Esophagus squamous epithelium (tissue), 5 donors: ENCODE measurements around the gene SPSB3. TPM values are rescaled to one million over a fixed set of nuclear protein-coding genes. Genes with fewer than 3 reads are reported as not detected.

Experiments
- DNase-seq: peaks from one replicate; lab custom pipeline; 2025; lab: John Stamatoyannopoulos, UW
- H3K27ac ChIP-seq, 4 donors: fragments of 200-600 bp; sonication (generic); one replicate each; pipeline ENCODE4 v1.5.1; 2016 to 2019; ENCODE audit warnings: mild to moderate bottlenecking in 1 of 4
- H3K27me3 ChIP-seq, 4 donors: fragments of 200-600 bp; sonication (generic); 1 replicate in 3 of 4; 2 replicates in 1 of 4; pipeline versions ENCODE4 v1.5.1 to v1.6.0; 2017 to 2021; ENCODE audit warnings: antibody characterized with exemption in 1 of 4
- H3K36me3 ChIP-seq, 3 donors: fragments of 200-600 bp; sonication (generic); one replicate each; pipeline ENCODE4 v1.5.1; 2016 to 2019
- H3K4me1 ChIP-seq, 3 donors: fragments of 200-600 bp; sonication (generic); one replicate each; pipeline ENCODE4 v1.5.1; 2017 to 2019
- H3K4me3 ChIP-seq, 4 donors: fragments of 200-600 bp; sonication (generic); 1 replicate in 3 of 4; 2 replicates in 1 of 4; pipeline ENCODE4 v1.5.1; 2016 to 2019; ENCODE audit warnings: mild to moderate bottlenecking in 2 of 4, moderate library complexity in 1 of 4
- H3K9me3 ChIP-seq, 3 donors: fragments of 200-600 bp; sonication (generic); one replicate each; pipeline ENCODE4 v1.5.1; 2016 to 2019
- CTCF ChIP-seq, 6 experiments: fragments of 450-650 bp in 4 of 6; fragments of 200-600 bp in 2 of 6; sonication (generic) in 2 of 6; IDR thresholded peaks; one replicate each; pipeline ENCODE4 v1.5.1; 2016 to 2019; ENCODE audit warnings: antibody characterized with exemption in 6 of 6, mild to moderate bottlenecking in 4 of 6, moderate library complexity in 4 of 6
- POLR2A ChIP-seq, 4 donors: fragments of 450-650 bp; IDR thresholded peaks; one replicate each; pipeline ENCODE4 v1.6.1; 2017; ENCODE audit warnings: antibody characterized with exemption in 4 of 4, mild to moderate bottlenecking in 4 of 4, moderate library complexity in 3 of 4
- WGBS, 2 donors: methylation state at CpG; one replicate each; pipeline ENCODE4 v1.1.5; 2018; 5-methylcytosine and 5-hydroxymethylcytosine counted together
- intact Hi-C: fragments of 100-400 bp; cut with DNase I; formaldehyde crosslinking; loops from one replicate; pipeline ENCODE4 v1.15.0; 2022
- total RNA-seq, 4 donors: library from RNA; depleted of rRNA; stranded (reverse); fragments of >200 nt; gene quantifications; one replicate each; pipeline ENCODE4 v1.1.0, GENCODE V29; 2016
- donor health status: DM: yes; HTN: yes; CAD: no.

SPSB3 gene
- total RNA-seq = 10 to 100 TPM; 27.8 to 84.5 (median 45.1) TPM

- H3K36me3 ChIP-seq = peaks cover 6 to 63% (median 11%) of the 10 kb centered on the region in 3 donors
- TF ChIP-seq POLR2A (IDR thresholded peaks at IDR 0.05) (peak in 2 of 4 donors; percentile 75 to 83), CTCF (IDR thresholded peaks at IDR 0.05) (no peak)
- peak within 1 kb of the TSS; percentile 80 to 97 (median 94) for H3K27ac ChIP-seq
- intact Hi-C loops = no loop called here
- peak; percentile 99 for DNase-seq
- H3K27me3 ChIP-seq = no peaks in the 10 kb centered on the region
- peak within 1 kb of the TSS; percentile 86 to 96 (median 94) for H3K4me3 ChIP-seq
- 0% methylated on average over 8 of the region's 102 CpGs; no CpG with 5 or more reads in 1 of the 2 donors for WGBS, 2 donors
- peaks cover 24 to 73% (median 33%) of the 10 kb centered on the region in 3 donors for H3K4me1 ChIP-seq
- no peaks in the 10 kb centered on the region for H3K9me3 ChIP-seq
Measured at GRCh38 chr16:1782408-1783264, at the start of gene SPSB3, which contains the start of gene NUBP2. TSS of gene SPSB3 (minus strand) at chr16:1782571. CDS start at chr16:1781483, 1,088 bp downstream. TSS of gene NUBP2 (plus strand) at chr16:1782960. CDS start at chr16:1783021, 61 bp downstream.

GRCh38 chr16:1831186-1832075 is 49.1 kb upstream of the SPSB3 start:
- H3K27ac ChIP-seq = no peak overlapping the region
- H3K9me3 ChIP-seq = no peaks in the 10 kb centered on the region
- DNase-seq = no peak
- intact Hi-C loops = no loop called here
- 80 to 82% methylated on average over 16 to 18 of the region's 19 CpGs for WGBS, 2 donors
- peaks cover 12 to 67% (median 32%) of the 10 kb centered on the region in 3 donors for H3K4me1 ChIP-seq
- TF ChIP-seq CTCF (IDR thresholded peaks at IDR 0.05) = no peak
- H3K27me3 ChIP-seq = no peaks in the 10 kb centered on the region
- no peak overlapping the region for H3K4me3 ChIP-seq
- H3K36me3 ChIP-seq = peaks cover 0 to 31% (median 0%) of the 10 kb centered on the region in 3 donors

- H3K4me3 ChIP-seq = no peak overlapping the region
- peaks cover 0 to 31% (median 0%) of the 10 kb centered on the region in 3 donors for H3K36me3 ChIP-seq
- H3K9me3 ChIP-seq = no peaks in the 10 kb centered on the region
- TF ChIP-seq POLR2A (IDR thresholded peaks at IDR 0.05) = no peak
- intact Hi-C loops = no loop called here
- peaks cover 21 to 75% (median 38%) of the 10 kb centered on the region in 3 donors for H3K4me1 ChIP-seq
- WGBS, 2 donors = 50 to 57% methylated on average over 3 of the region's 3 CpGs
- no peak for DNase-seq
- no peaks in the 10 kb centered on the region for H3K27me3 ChIP-seq
- peak overlapping the region in 1 of 4 donors; percentile 33 for H3K27ac ChIP-seq
Measured at GRCh38 chr16:1830213-1830612, 47.8 kb upstream of the SPSB3 start.

GRCh38 chr16:1828645-1829410 is 46.5 kb upstream of the SPSB3 start:
- H3K9me3 ChIP-seq = no peaks in the 10 kb centered on the region
- intact Hi-C loops = no loop called here
- H3K27me3 ChIP-seq = no peaks in the 10 kb centered on the region
- peak overlapping the region in 1 of 4 donors; percentile 61 for H3K4me3 ChIP-seq
- WGBS, 2 donors = 66 to 72% methylated on average over 8 to 11 of the region's 11 CpGs
- no peak overlapping the region for H3K27ac ChIP-seq
- DNase-seq = no peak
- peaks cover 0 to 31% (median 0%) of the 10 kb centered on the region in 3 donors for H3K36me3 ChIP-seq
- TF ChIP-seq CTCF (IDR thresholded peaks at IDR 0.05) (no peak), POLR2A (IDR thresholded peaks at IDR 0.05) (no peak)
- peaks cover 27 to 77% (median 39%) of the 10 kb centered on the region in 3 donors for H3K4me1 ChIP-seq
